K562 (cell line): Measurements from ENCODE around the gene BIRC3. TPM values are rescaled to one million over a fixed set of nuclear protein-coding genes. Genes with fewer than 3 reads are reported as not detected.

ENCODE experiments used
- CGGBP1 ChIP-seq: fragments of 250-450 bp; sonication (Bioruptor Pico); IDR thresholded peaks from 2 replicates; pipeline ENCODE4 v1.9.0; 2021; ENCODE audit warnings: mild to moderate bottlenecking
- FOXP1 ChIP-seq: sonication (generic); formaldehyde crosslinking; IDR thresholded peaks from 2 replicates; pipeline ENCODE4 v1.8.0; 2022; ENCODE audit warnings: mild to moderate bottlenecking, missing genetic modification reagents
- HLTF ChIP-seq: fragments of 450-650 bp; IDR thresholded peaks from 2 replicates; pipeline ENCODE4 v1.6.1; 2016
- HOMEZ ChIP-seq: fragments of 250-450 bp; sonication (Bioruptor Pico); IDR thresholded peaks from 2 replicates; pipeline ENCODE4 v1.4.0; 2020; ENCODE audit warnings: mild to moderate bottlenecking, moderate library complexity
- IRF2 ChIP-seq: sonication (generic); formaldehyde crosslinking; IDR thresholded peaks from 2 replicates; pipeline ENCODE4 v1.8.1; 2022; ENCODE audit warnings: mild to moderate bottlenecking, missing genetic modification reagents
- KLF10 ChIP-seq: fragments of 250-450 bp; sonication (Bioruptor Pico); IDR thresholded peaks from 2 replicates; pipeline ENCODE4 v1.6.1; 2021; ENCODE audit warnings: matching md5 sums
- MAFG ChIP-seq: fragments of 450-650 bp; conservative IDR thresholded peaks from 2 replicates; pipeline ENCODE4 v1.6.1; 2016; ENCODE audit warnings: missing genetic modification characterization, missing compliant biosample characterization
- MCM7 ChIP-seq, 2 experiments: fragments of 450-650 bp; IDR thresholded peaks; 2 replicates each; pipeline ENCODE4 v1.6.1; 2016 to 2018
- MLX ChIP-seq, 2 experiments: fragments of 450-650 bp in 1 of 2; sonication (generic) in 1 of 2; formaldehyde crosslinking; conservative IDR thresholded peaks; 2 replicates each; pipeline versions ENCODE4 v1.4.0 to v1.8.1; 2020 to 2022; ENCODE audit warnings: mild to moderate bottlenecking in 1 of 2, missing genetic modification reagents in 1 of 2
- NR2C1 ChIP-seq, 2 experiments: fragments of 450-650 bp; IDR thresholded peaks; 2 replicates each; pipeline ENCODE4 v1.6.1; 2017; ENCODE audit warnings: mild to moderate bottlenecking in 2 of 2, antibody characterized with exemption in 1 of 2, inconsistent platforms in 1 of 2, missing compliant biosample characterization in 1 of 2, missing genetic modification characterization in 1 of 2
- PATZ1 ChIP-seq: fragments of 250-450 bp; sonication (Bioruptor Pico); IDR thresholded peaks from 2 replicates; pipeline ENCODE4 v1.5.0; 2020; ENCODE audit warnings: mild to moderate bottlenecking, borderline replicate concordance
- RAD21 ChIP-seq, 2 experiments: fragments of 250-450 bp in 1 of 2; fragments of 450-650 bp in 1 of 2; sonication (Bioruptor Pico) in 1 of 2; formaldehyde crosslinking in 1 of 2; IDR thresholded peaks in 1 of 2; conservative IDR thresholded peaks in 1 of 2; 2 replicates each; pipeline versions ENCODE4 v1.4.0 to v1.8.0; 2020 to 2022; ENCODE audit warnings: mild to moderate bottlenecking in 2 of 2, moderate library complexity in 1 of 2
- SIX5 ChIP-seq, 2 experiments: IDR thresholded peaks; 2 replicates each; pipeline ENCODE4 v1.6.1; 2011; ENCODE audit warnings: low read length in 2 of 2, borderline replicate concordance in 1 of 2, low read depth in 1 of 2, mild to moderate bottlenecking in 1 of 2, moderate library complexity in 1 of 2; ENCODE audit not compliant: insufficient read depth in 1 of 2
- SMAD1 ChIP-seq: fragments of 150-350 bp; IDR thresholded peaks from 2 replicates; pipeline ENCODE4 v1.6.1; 2014; ENCODE audit warnings: low read length, low read depth; ENCODE audit not compliant: partially characterized antibody
- ZBTB7A ChIP-seq: IDR thresholded peaks from 2 replicates; pipeline ENCODE4 v1.6.1; 2011; ENCODE audit warnings: low read depth, mild to moderate bottlenecking, low read length, moderate library complexity, borderline replicate concordance; ENCODE audit not compliant: control insufficient read depth
- ZBTB8A ChIP-seq: fragments of 450-650 bp; IDR thresholded peaks from 2 replicates; pipeline ENCODE4 v1.6.1; 2018; ENCODE audit warnings: mild to moderate bottlenecking, moderate library complexity; ENCODE audit not compliant: partially characterized antibody
- ZKSCAN1 ChIP-seq: fragments of 150-350 bp; IDR thresholded peaks from 2 replicates; pipeline ENCODE4 v1.6.1; 2016; ENCODE audit warnings: low read depth, low read length
- ZNF224 ChIP-seq: sonication (generic); formaldehyde crosslinking; IDR thresholded peaks from 2 replicates; pipeline ENCODE4 v1.8.0; 2022; ENCODE audit warnings: mild to moderate bottlenecking, missing genetic modification reagents
- ZNF280A ChIP-seq: fragments of 450-650 bp; IDR thresholded peaks from 2 replicates; pipeline ENCODE4 v1.6.1; 2018; ENCODE audit warnings: mild to moderate bottlenecking, low read depth; ENCODE audit not compliant: partially characterized antibody
- ZNF584 ChIP-seq: fragments of 200-800 bp; sonication (Bioruptor generic); IDR thresholded peaks from 2 replicates; pipeline ENCODE4 v1.6.1; 2016; ENCODE audit warnings: low read depth, mild to moderate bottlenecking, missing genetic modification characterization, missing compliant biosample characterization
- polyA plus RNA-seq, 8 experiments: library from polyadenylated mRNA; depleted of rRNA in 4 of 8; stranded (reverse) in 5 of 8; unstranded in 3 of 8; fragments of >200 nt; fragmentation: Nextera tagmentation in 2 of 8; fragmentation: Illumina TruSeq in 1 of 8; extraction: Ambion mirVana in 2 of 8; extraction: Trizol in 1 of 8; gene quantifications; 2 replicates each; pipeline versions ENCODE4 v1.2.1 to v1.2.3, GENCODE V29; 2011 to 2014; ENCODE audit warnings: inconsistent platforms in 1 of 8, missing spikeins in 1 of 8
- total RNA-seq, 7 experiments: library from RNA; depleted of rRNA in 6 of 7; stranded (reverse); fragments of >200 nt in 6 of 7; fragmentation: Illumina TruSeq in 2 of 7; extraction: Trizol in 2 of 7; gene quantifications; 2 replicates each; pipeline versions ENCODE4 v1.2.1 to v1.2.3, GENCODE V29; 2011 to 2021; ENCODE audit warnings: low replicate concordance in 1 of 7

BIRC3 gene
- total and polyA plus RNA-seq, 9 of the 15 experiments (the other 6 are each of a cell fraction or from before 2014, with no cell fraction given), result 0.08 to 0.42 (median 0.18) TPM

GRCh38 chr11:102346748-102347461, 29.6 kb downstream of the BIRC3 start, which contains the start of gene BIRC2 (continued):
- TF ChIP-seq NR2C1 (IDR thresholded peaks at IDR 0.05), result no peak
- TF ChIP-seq NR2C1 (tag; IDR thresholded peaks at IDR 0.05), result no peak
- TF ChIP-seq SIX5 (IDR thresholded peaks at IDR 0.05; ENCODE audit: borderline replicate concordance in 1 of 2, insufficient read depth in 1 of 2, low read depth in 1 of 2, low read length in 2 of 2), result no peak
- no peak for TF ChIP-seq MLX (CRISPR knock-in tag; conservative IDR thresholded peaks at IDR 0.05)
- TF ChIP-seq MAFG (tag), result no peak
- no peak for TF ChIP-seq HOMEZ (CRISPR knock-in tag)
- TF ChIP-seq FOXP1 (CRISPR knock-in tag), result no peak
- peak; percentile 82 for TF ChIP-seq ZNF584 (CRISPR knock-in tag)
- no peak for TF ChIP-seq ZBTB8A
- TF ChIP-seq IRF2, result no peak
- no peak for TF ChIP-seq MCM7 (IDR thresholded peaks at IDR 0.05)
- no peak for TF ChIP-seq ZNF280A
- no peak for TF ChIP-seq ZKSCAN1
- TF ChIP-seq HLTF, result no peak
- no peak for TF ChIP-seq PATZ1 (CRISPR knock-in tag)
- TF ChIP-seq KLF10 (CRISPR knock-in tag), result no peak
- peak; percentile 43 for TF ChIP-seq SMAD1
- TF ChIP-seq ZNF224, result no peak
- peak; percentile 23 to 44; a peak in 3 of 4 replicates for TF ChIP-seq RAD21 (CRISPR knock-in tag; conservative IDR thresholded peaks at IDR 0.05 in 1 of 2, IDR thresholded peaks at IDR 0.05 in 1 of 2)
- no peak for TF ChIP-seq ZBTB7A
- TF ChIP-seq CGGBP1 (CRISPR knock-in tag), result no peak
